ENCODE measurements around the gene PTPRK.

Gene PTPRK

GRCh38 chr6:128303870-128304269 lies 216.5 kb downstream of the PTPRK start:
- Histone ChIP-seq H3K23ac (ENCODE audit: low read depth, low read length, poor library complexity) (no peak overlapping the region), H2BK5ac (ENCODE audit: low read length) (no peak overlapping the region), H3K4me3 (ENCODE audit: low read length in 2 of 2) (no peak overlapping the region), H3K9ac (ENCODE audit: low read depth, low read length, poor library complexity) (no peak overlapping the region), H2AK5ac (ENCODE audit: low read depth, low read length) (no peak overlapping the region), H3K36me3 (replicated peaks in 1 of 2; ENCODE audit: control insufficient read depth in 2 of 2, insufficient read depth in 2 of 2, low read length in 2 of 2) (no peaks in the 10 kb centered on the region), H4K91ac (ENCODE audit: low read depth, low read length, poor library complexity) (no peak overlapping the region), H3K18ac (ENCODE audit: low read length) (no peak overlapping the region), H3K9me3 (replicated peaks in 1 of 2; ENCODE audit: control insufficient read depth in 2 of 2, insufficient read depth in 1 of 2, low read depth in 1 of 2, low read length in 2 of 2) (no peaks in the 10 kb centered on the region), H3K27ac (replicated peaks; ENCODE audit: low read length) (no peak overlapping the region), H3K4me1 (ENCODE audit: control insufficient read depth in 2 of 2, insufficient read depth in 1 of 2, low read depth in 1 of 2, low read length in 2 of 2) (no peaks in the 10 kb centered on the region), H3K27me3 (ENCODE audit: control insufficient read depth in 3 of 3, insufficient read depth in 3 of 3, low read depth in 1 of 3, low read length in 3 of 3) (no peaks in the 10 kb centered on the region), H2AFZ (ENCODE audit: low read length) (no peak overlapping the region), H2BK120ac (ENCODE audit: low read depth, low read length) (no peak overlapping the region), H4K8ac (ENCODE audit: low read depth, low read length) (no peak overlapping the region), H2BK12ac (ENCODE audit: low read length) (no peak overlapping the region), H3K4me2 (ENCODE audit: insufficient read depth, low read length, poor library complexity, severe bottlenecking) (no peak overlapping the region), H2BK15ac (ENCODE audit: low read length) (no peak overlapping the region), H3K4ac (ENCODE audit: low read length) (no peak overlapping the region), H3K79me1 (ENCODE audit: low read depth, low read length) (peaks cover 3% of the 10 kb centered on the region), H3K14ac (ENCODE audit: low read length) (no peak overlapping the region)
- WGBS, 2 donors (ENCODE audit: extremely low coverage in 2 of 2, insufficient read length in 2 of 2, insufficient replicate concordance in 1 of 2): no CpG with 5 or more reads among the region's 2 CpGs
- DNase-seq (ENCODE audit: low spot score): no peak

- no peak overlapping the region for H3K23ac ChIP-seq (ENCODE audit: low read depth, low read length, poor library complexity)
- H2AK5ac ChIP-seq (ENCODE audit: low read depth, low read length): no peak overlapping the region
- H2BK15ac ChIP-seq (ENCODE audit: low read length): no peak overlapping the region
- WGBS, 2 donors (ENCODE audit: extremely low coverage in 2 of 2, insufficient read length in 2 of 2, insufficient replicate concordance in 1 of 2): 100% methylated on average over 1 of the region's 5 CpGs; no CpG with 5 or more reads in 1 of the 2 donors
- no peak overlapping the region for H4K91ac ChIP-seq (ENCODE audit: low read depth, low read length, poor library complexity)
- H3K18ac ChIP-seq (ENCODE audit: low read length): no peak overlapping the region
- no peak overlapping the region for H3K9ac ChIP-seq (ENCODE audit: low read depth, low read length, poor library complexity)
- H3K27me3 ChIP-seq (ENCODE audit: control insufficient read depth in 3 of 3, insufficient read depth in 3 of 3, low read depth in 1 of 3, low read length in 3 of 3): no peaks in the 10 kb centered on the region
- H2BK120ac ChIP-seq (ENCODE audit: low read depth, low read length): no peak overlapping the region
- no peaks in the 10 kb centered on the region for H3K79me1 ChIP-seq (ENCODE audit: low read depth, low read length)
- DNase-seq (ENCODE audit: low spot score): no peak
- no peaks in the 10 kb centered on the region for H3K9me3 ChIP-seq (replicated peaks in 1 of 2; ENCODE audit: control insufficient read depth in 2 of 2, insufficient read depth in 1 of 2, low read depth in 1 of 2, low read length in 2 of 2)
- H3K14ac ChIP-seq (ENCODE audit: low read length): no peak overlapping the region
- H2BK5ac ChIP-seq (ENCODE audit: low read length): no peak overlapping the region
- no peak overlapping the region for H4K8ac ChIP-seq (ENCODE audit: low read depth, low read length)
- H3K27ac ChIP-seq (replicated peaks; ENCODE audit: low read length): no peak overlapping the region
- no peak overlapping the region for H3K4me2 ChIP-seq (ENCODE audit: insufficient read depth, low read length, poor library complexity, severe bottlenecking)
- no peak overlapping the region for H3K4ac ChIP-seq (ENCODE audit: low read length)
- H2AFZ ChIP-seq (ENCODE audit: low read length): no peak overlapping the region
- no peak overlapping the region for H2BK12ac ChIP-seq (ENCODE audit: low read length)
- H3K4me1 ChIP-seq (ENCODE audit: control insufficient read depth in 2 of 2, insufficient read depth in 1 of 2, low read depth in 1 of 2, low read length in 2 of 2): no peaks in the 10 kb centered on the region
- H3K36me3 ChIP-seq (replicated peaks in 1 of 2; ENCODE audit: control insufficient read depth in 2 of 2, insufficient read depth in 2 of 2, low read length in 2 of 2): no peaks in the 10 kb centered on the region
- H3K4me3 ChIP-seq (ENCODE audit: low read length in 2 of 2): no peak overlapping the region
Observed at GRCh38 chr6:128302942-128303341, 217.5 kb downstream of the PTPRK start.

GRCh38 chr6:128295670-128296069 lies 224.7 kb downstream of the PTPRK start:
- Histone ChIP-seq H3K79me1 (ENCODE audit: low read depth, low read length) (no peaks in the 10 kb centered on the region), H3K9ac (ENCODE audit: low read depth, low read length, poor library complexity) (no peak overlapping the region), H3K4me1 (ENCODE audit: control insufficient read depth in 2 of 2, insufficient read depth in 1 of 2, low read depth in 1 of 2, low read length in 2 of 2) (no peaks in the 10 kb centered on the region), H2AK5ac (ENCODE audit: low read depth, low read length) (no peak overlapping the region), H3K14ac (ENCODE audit: low read length) (no peak overlapping the region), H2AFZ (ENCODE audit: low read length) (no peak overlapping the region), H4K8ac (ENCODE audit: low read depth, low read length) (no peak overlapping the region), H2BK12ac (ENCODE audit: low read length) (no peak overlapping the region), H3K27me3 (ENCODE audit: control insufficient read depth in 3 of 3, insufficient read depth in 3 of 3, low read depth in 1 of 3, low read length in 3 of 3) (no peaks in the 10 kb centered on the region), H2BK120ac (ENCODE audit: low read depth, low read length) (no peak overlapping the region), H3K4me2 (ENCODE audit: insufficient read depth, low read length, poor library complexity, severe bottlenecking) (no peak overlapping the region), H4K91ac (ENCODE audit: low read depth, low read length, poor library complexity) (no peak overlapping the region), H2BK5ac (ENCODE audit: low read length) (no peak overlapping the region), H3K4ac (ENCODE audit: low read length) (no peak overlapping the region), H3K27ac (replicated peaks; ENCODE audit: low read length) (no peak overlapping the region), H3K9me3 (replicated peaks in 1 of 2; ENCODE audit: control insufficient read depth in 2 of 2, insufficient read depth in 1 of 2, low read depth in 1 of 2, low read length in 2 of 2) (peaks cover 0 to 2% of the 10 kb centered on the region in 2 donors), H3K18ac (ENCODE audit: low read length) (no peak overlapping the region), H2BK15ac (ENCODE audit: low read length) (no peak overlapping the region), H3K23ac (ENCODE audit: low read depth, low read length, poor library complexity) (no peak overlapping the region), H3K4me3 (ENCODE audit: low read length in 2 of 2) (no peak overlapping the region), H3K36me3 (replicated peaks in 1 of 2; ENCODE audit: control insufficient read depth in 2 of 2, insufficient read depth in 2 of 2, low read length in 2 of 2) (no peaks in the 10 kb centered on the region)
- DNase-seq (ENCODE audit: low spot score): no peak
- WGBS, 2 donors (ENCODE audit: extremely low coverage in 2 of 2, insufficient read length in 2 of 2, insufficient replicate concordance in 1 of 2): no CpG with 5 or more reads among the region's 2 CpGs

GRCh38 chr6:128290221-128290620 lies 230.2 kb downstream of the PTPRK start:
- Histone ChIP-seq H3K9me3 (replicated peaks in 1 of 2; ENCODE audit: control insufficient read depth in 2 of 2, insufficient read depth in 1 of 2, low read depth in 1 of 2, low read length in 2 of 2) (peaks cover 0 to 2% of the 10 kb centered on the region in 2 donors), H4K8ac (ENCODE audit: low read depth, low read length) (no peak overlapping the region), H2BK5ac (ENCODE audit: low read length) (no peak overlapping the region), H3K23ac (ENCODE audit: low read depth, low read length, poor library complexity) (no peak overlapping the region), H2BK15ac (ENCODE audit: low read length) (no peak overlapping the region), H2BK120ac (ENCODE audit: low read depth, low read length) (no peak overlapping the region), H4K91ac (ENCODE audit: low read depth, low read length, poor library complexity) (no peak overlapping the region), H3K27me3 (ENCODE audit: control insufficient read depth in 3 of 3, insufficient read depth in 3 of 3, low read depth in 1 of 3, low read length in 3 of 3) (no peaks in the 10 kb centered on the region), H3K36me3 (replicated peaks in 1 of 2; ENCODE audit: control insufficient read depth in 2 of 2, insufficient read depth in 2 of 2, low read length in 2 of 2) (no peaks in the 10 kb centered on the region), H3K27ac (replicated peaks; ENCODE audit: low read length) (no peak overlapping the region), H3K18ac (ENCODE audit: low read length) (no peak overlapping the region), H3K14ac (ENCODE audit: low read length) (no peak overlapping the region), H3K9ac (ENCODE audit: low read depth, low read length, poor library complexity) (no peak overlapping the region), H3K4me1 (ENCODE audit: control insufficient read depth in 2 of 2, insufficient read depth in 1 of 2, low read depth in 1 of 2, low read length in 2 of 2) (no peaks in the 10 kb centered on the region), H3K4ac (ENCODE audit: low read length) (no peak overlapping the region), H3K4me2 (ENCODE audit: insufficient read depth, low read length, poor library complexity, severe bottlenecking) (no peak overlapping the region), H3K4me3 (ENCODE audit: low read length in 2 of 2) (no peak overlapping the region), H2BK12ac (ENCODE audit: low read length) (no peak overlapping the region), H2AK5ac (ENCODE audit: low read depth, low read length) (no peak overlapping the region), H3K79me1 (ENCODE audit: low read depth, low read length) (no peaks in the 10 kb centered on the region), H2AFZ (ENCODE audit: low read length) (no peak overlapping the region)
- WGBS, 2 donors (ENCODE audit: extremely low coverage in 2 of 2, insufficient read length in 2 of 2, insufficient replicate concordance in 1 of 2): no CpG with 5 or more reads among the region's 2 CpGs
- DNase-seq (ENCODE audit: low spot score): no peak
